Activated CD8-positive, alpha-beta T cell treated with anti-CD3 and anti-CD28 coated beads, Interleukin-2, amount 10 ng/mL, durations not matched to agents 7 days and 5 days (primary cell): Measurements from ENCODE around the gene RRAS. TPM values are rescaled to one million over a fixed set of nuclear protein-coding genes. Genes with fewer than 3 reads are reported as not detected.

Experiments used
- ATAC-seq: fragments of 150-1000 bp; cut with Tn5 transposase; one replicate; pipeline ENCODE4 v1.10.0; 2021; ENCODE audit warnings: moderate library complexity
- CTCF ChIA-PET: fragments of 350-600 bp; sonication (Branson Sonifier 250); formaldehyde crosslinking; loops from one replicate; lab custom pipeline; 2021; ENCODE audit warnings: antibody characterized with exemption; lab: Charles Lee
- POLR2A ChIA-PET: fragments of 350-600 bp; sonication (Branson Sonifier 250); formaldehyde crosslinking; loops from one replicate; lab custom pipeline; 2021; ENCODE audit warnings: antibody characterized with exemption; lab: Charles Lee
- DNase-seq: peaks from one replicate; pipeline ENCODE4 v3.0.0-alpha.2; 2020
- H3K27ac Mint-ChIP-seq: one replicate; pipeline ENCODE4 v1.8.0; 2021; ENCODE audit warnings: mild to moderate bottlenecking, mixed read lengths
- H3K27me3 Mint-ChIP-seq: one replicate; pipeline ENCODE4 v1.8.0; 2021; ENCODE audit warnings: low read depth, mixed read lengths
- H3K36me3 Mint-ChIP-seq: one replicate; pipeline ENCODE4 v1.8.0; 2021; ENCODE audit warnings: low read depth, mixed read lengths
- H3K4me1 Mint-ChIP-seq: one replicate; pipeline ENCODE4 v1.8.0; 2021; ENCODE audit warnings: low read depth, mixed read lengths
- H3K4me3 Mint-ChIP-seq: one replicate; pipeline ENCODE4 v1.8.0; 2021; ENCODE audit warnings: mild to moderate bottlenecking, mixed read lengths
- H3K9me3 Mint-ChIP-seq: one replicate; pipeline ENCODE4 v1.8.0; 2022; ENCODE audit warnings: mixed read lengths; ENCODE audit not compliant: insufficient read depth
- total RNA-seq, 2 experiments: library from RNA; stranded (reverse); gene quantifications; one replicate each; pipeline ENCODE4 v1.2.3, GENCODE V29; 2021

The RRAS gene
- total RNA-seq, 2 experiments from 2014 or later, result 8.1 to 8.4 TPM

GRCh38 chr19:49597703-49597974 lies 42.3 kb downstream of the RRAS start:
- DNase-seq (no peak), ATAC-seq (no peak)
- no peak overlapping the region for H3K27ac Mint-ChIP-seq
- peaks cover 41% of the 10 kb centered on the region for H3K36me3 Mint-ChIP-seq
- no peak overlapping the region for H3K4me3 Mint-ChIP-seq
- peaks cover 20% of the 10 kb centered on the region for H3K4me1 Mint-ChIP-seq
- no peaks in the 10 kb centered on the region for H3K27me3 Mint-ChIP-seq
- H3K9me3 Mint-ChIP-seq, result no peaks in the 10 kb centered on the region
- CTCF ChIA-PET, result no interaction called here
- POLR2A ChIA-PET, result no interaction called here

GRCh38 chr19:49596954-49597702 lies 42.8 kb downstream of the RRAS start:
- Mint-ChIP-seq H3K4me3 (no peak overlapping the region), H3K9me3 (no peaks in the 10 kb centered on the region), H3K4me1 (peaks cover 22% of the 10 kb centered on the region), H3K27me3 (no peaks in the 10 kb centered on the region), H3K36me3 (peaks cover 46% of the 10 kb centered on the region), H3K27ac (no peak overlapping the region)
- no peak for ATAC-seq
- DNase-seq, result no peak
- POLR2A ChIA-PET, result no interaction called here
- CTCF ChIA-PET, result no interaction called here

- ChIA-PET POLR2A (interaction anchor here (1.4 kb wide), 1 partner anchor 16 kb away, joined by 6 read pairs; the partner anchor contains the start of gene NOSIP), CTCF (interaction anchor here (1.0 kb wide), 1 partner anchor 94 kb away, joined by 3 read pairs; no protein-coding TSS in a partner anchor)
- Mint-ChIP-seq H3K27ac (no peak overlapping the region), H3K9me3 (no peaks in the 10 kb centered on the region), H3K36me3 (peaks cover 42% of the 10 kb centered on the region), H3K4me3 (no peak overlapping the region), H3K4me1 (peaks cover 22% of the 10 kb centered on the region), H3K27me3 (no peaks in the 10 kb centered on the region)
- DNase-seq (no peak), ATAC-seq (no peak)
These were observed 43.5 kb downstream of the RRAS start for GRCh38 chr19:49596407-49596806.

GRCh38 chr19:49595819-49596404 lies 44.0 kb downstream of the RRAS start:
- no peaks in the 10 kb centered on the region for H3K9me3 Mint-ChIP-seq
- CTCF ChIA-PET, result interaction anchor here (1.0 kb wide), 1 partner anchor 93 kb away, joined by 3 read pairs; no protein-coding TSS in a partner anchor
- no peak for DNase-seq
- peaks cover 39% of the 10 kb centered on the region for H3K36me3 Mint-ChIP-seq
- no peak overlapping the region for H3K4me3 Mint-ChIP-seq
- no peaks in the 10 kb centered on the region for H3K27me3 Mint-ChIP-seq
- peaks cover 22% of the 10 kb centered on the region for H3K4me1 Mint-ChIP-seq
- POLR2A ChIA-PET, result interaction anchor here (1.4 kb wide), 1 partner anchor 16 kb away, joined by 6 read pairs; the partner anchor contains the start of gene NOSIP
- no peak for ATAC-seq
- H3K27ac Mint-ChIP-seq, result no peak overlapping the region

GRCh38 chr19:49594993-49595818 lies 44.7 kb downstream of the RRAS start:
- ATAC-seq (no peak), DNase-seq (no peak)
- CTCF ChIA-PET, result interaction anchor here (1.0 kb wide), 1 partner anchor 93 kb away, joined by 3 read pairs; no protein-coding TSS in a partner anchor
- Mint-ChIP-seq H3K27ac (no peak overlapping the region), H3K36me3 (peaks cover 34% of the 10 kb centered on the region), H3K4me1 (peaks cover 22% of the 10 kb centered on the region), H3K27me3 (no peaks in the 10 kb centered on the region), H3K4me3 (no peak overlapping the region), H3K9me3 (no peaks in the 10 kb centered on the region)
- POLR2A ChIA-PET, result interaction anchor here (1.4 kb wide), 1 partner anchor 15 kb away, joined by 6 read pairs; the partner anchor contains the start of gene NOSIP

GRCh38 chr19:49594157-49594992 lies 45.6 kb downstream of the RRAS start:
- POLR2A ChIA-PET, result interaction anchor here (1.7 kb wide), 1 partner anchor 14 kb away, joined by 4 read pairs; the partner anchor contains the start of gene NOSIP
- Mint-ChIP-seq H3K27me3 (no peaks in the 10 kb centered on the region), H3K4me3 (peak overlapping the region; percentile 80), H3K9me3 (no peaks in the 10 kb centered on the region), H3K4me1 (peaks cover 27% of the 10 kb centered on the region), H3K27ac (peak overlapping the region; percentile 82), H3K36me3 (peaks cover 30% of the 10 kb centered on the region)
- ATAC-seq (no peak), DNase-seq (no peak)
- CTCF ChIA-PET, result interaction anchor here (1.5 kb wide), 1 partner anchor 84 kb away, joined by 4 read pairs; no protein-coding TSS in a partner anchor

- ChIA-PET POLR2A (interaction anchor here (1.1 to 1.7 kb wide), 3 partner anchors 13 to 72 kb away, joined by 3 to 4 read pairs (median 4); partner anchors contain the start of genes BCL2L12, IRF3, NOSIP and RRAS), CTCF (interaction anchor here (0.9 to 1.5 kb wide), 3 partner anchors 23 to 85 kb away, joined by 4 to 5 read pairs (median 4); no protein-coding TSS in a partner anchor)
- H3K27me3 Mint-ChIP-seq, result peaks cover 2% of the 10 kb centered on the region
- peaks cover 26% of the 10 kb centered on the region for H3K36me3 Mint-ChIP-seq
- ATAC-seq, result peak; percentile 57
- H3K27ac Mint-ChIP-seq, result peak overlapping the region; percentile 82
- H3K4me3 Mint-ChIP-seq, result peak overlapping the region; percentile 80
- H3K4me1 Mint-ChIP-seq, result peaks cover 31% of the 10 kb centered on the region
- no peaks in the 10 kb centered on the region for H3K9me3 Mint-ChIP-seq
- peak; percentile 96 for DNase-seq
These were observed 46.5 kb downstream of the RRAS start for GRCh38 chr19:49593233-49594113.

GRCh38 chr19:49592486-49593232 lies 47.3 kb downstream of the RRAS start:
- POLR2A ChIA-PET, result interaction anchor here (1.1 to 3.6 kb wide), 5 partner anchors 12 to 73 kb away, joined by 3 to 18 read pairs (median 4); partner anchors contain the start of genes BCL2L12, IRF3, NOSIP and RRAS
- peaks cover 31% of the 10 kb centered on the region for H3K4me1 Mint-ChIP-seq
- H3K27ac Mint-ChIP-seq, result peak overlapping the region; percentile 82
- ATAC-seq (no peak), DNase-seq (peak; percentile 43)
- peaks cover 21% of the 10 kb centered on the region for H3K36me3 Mint-ChIP-seq
- H3K27me3 Mint-ChIP-seq, result peaks cover 2% of the 10 kb centered on the region
- peak overlapping the region; percentile 80 for H3K4me3 Mint-ChIP-seq
- no peaks in the 10 kb centered on the region for H3K9me3 Mint-ChIP-seq
- CTCF ChIA-PET, result interaction anchor here (0.9 to 1.5 kb wide), 3 partner anchors 22 to 86 kb away, joined by 4 to 5 read pairs (median 4); no protein-coding TSS in a partner anchor

- H3K4me3 Mint-ChIP-seq, result peak overlapping the region; percentile 80
- CTCF ChIA-PET, result interaction anchor here (1.0 kb wide), 1 partner anchor 175 kb away, joined by 3 read pairs; the partner anchor contains the start of gene AP2A1
These were observed 48.0 kb downstream of the RRAS start for GRCh38 chr19:49591731-49592485.

More at GRCh38 chr19:49591731-49592485, 48.0 kb downstream of the RRAS start:
- Mint-ChIP-seq H3K4me1 (peaks cover 31% of the 10 kb centered on the region), H3K27ac (peak overlapping the region; percentile 83), H3K27me3 (peaks cover 2% of the 10 kb centered on the region), H3K9me3 (no peaks in the 10 kb centered on the region), H3K36me3 (peaks cover 21% of the 10 kb centered on the region)
- ATAC-seq (no peak), DNase-seq (peak; percentile 64)
- POLR2A ChIA-PET, result interaction anchor here (0.9 to 3.6 kb wide), 4 partner anchors 12 to 86 kb away, joined by 3 to 18 read pairs (median 6); partner anchors contain the start of genes NOSIP, PRMT1, RRAS and SCAF1
